Fibroblast of lung (primary cell): Measurements from ENCODE around the gene ATL1. TPM values are rescaled to one million over a fixed set of nuclear protein-coding genes. Genes with fewer than 3 reads are reported as not detected.

Experiments
- DNase-seq, 2 donors: peaks; one replicate each; pipeline versions ENCODE4 v3.0.0 to v3.0.0-alpha.2; 2010; ENCODE audit warnings: low read depth in 2 of 2
- H2AFZ ChIP-seq: 2 replicates; pipeline ENCODE4 v1.5.1; 2012; ENCODE audit warnings: low read length, control low read depth, inconsistent platforms
- H3K27ac ChIP-seq: 2 replicates; pipeline ENCODE4 v1.5.1; 2011; ENCODE audit warnings: low read length, control low read depth; ENCODE audit not compliant: insufficient read depth
- H3K27me3 ChIP-seq: 2 replicates; pipeline ENCODE4 v1.5.1; 2011; ENCODE audit warnings: mild to moderate bottlenecking, low read length; ENCODE audit not compliant: control insufficient read depth, insufficient read depth
- H3K36me3 ChIP-seq: 2 replicates; pipeline ENCODE4 v1.5.1; 2011; ENCODE audit warnings: low read length; ENCODE audit not compliant: control insufficient read depth, insufficient read depth
- H3K4me1 ChIP-seq: 2 replicates; pipeline ENCODE4 v1.5.1; 2011; ENCODE audit warnings: low read length; ENCODE audit not compliant: control insufficient read depth, insufficient read depth; ENCODE audit errors: extremely low read depth
- H3K4me2 ChIP-seq: 2 replicates; pipeline ENCODE4 v1.5.1; 2011; ENCODE audit warnings: low read length, control low read depth; ENCODE audit not compliant: insufficient read depth; ENCODE audit errors: extremely low read depth
- H3K4me3 ChIP-seq, 4 experiments: fragments of 200-600 bp in 1 of 4; sonication (generic) in 1 of 4; replicated peaks in 1 of 4; 2 replicates each; pipeline ENCODE4 v1.5.1; 2011 to 2016; ENCODE audit warnings: low read length in 4 of 4, low read depth in 3 of 4, mild to moderate bottlenecking in 3 of 4, control low read depth in 2 of 4, inconsistent platforms in 1 of 4, mixed read lengths in 1 of 4; ENCODE audit not compliant: insufficient read depth in 1 of 4; ENCODE audit errors: control extremely low read depth in 1 of 4
- H3K79me2 ChIP-seq: 2 replicates; pipeline ENCODE4 v1.5.1; 2012; ENCODE audit warnings: mild to moderate bottlenecking, low read length, inconsistent platforms; ENCODE audit not compliant: control insufficient read depth, insufficient read depth
- H3K9ac ChIP-seq: 2 replicates; pipeline ENCODE4 v1.5.1; 2011; ENCODE audit warnings: mild to moderate bottlenecking, low read length, control low read depth; ENCODE audit not compliant: insufficient read depth
- H3K9me3 ChIP-seq: 2 replicates; pipeline ENCODE4 v1.5.1; 2012; ENCODE audit warnings: low read depth, low read length; ENCODE audit not compliant: control insufficient read depth, insufficient read depth
- H4K20me1 ChIP-seq: 2 replicates; pipeline ENCODE4 v1.5.1; 2011; ENCODE audit warnings: low read length; ENCODE audit not compliant: control insufficient read depth, insufficient read depth; ENCODE audit errors: extremely low read depth
- CTCF ChIP-seq, 2 donors: IDR thresholded peaks in 1 of 2; conservative IDR thresholded peaks in 1 of 2; 1 replicate in 1 of 2; 2 replicates in 1 of 2; pipeline ENCODE4 v1.5.1; 2011 to 2012; ENCODE audit warnings: low read length in 2 of 2, control low read depth in 1 of 2, inconsistent platforms in 1 of 2, low read depth in 1 of 2, mild to moderate bottlenecking in 1 of 2
- EZH2 ChIP-seq: IDR thresholded peaks from 2 replicates; pipeline ENCODE4 v1.5.1; 2012; ENCODE audit warnings: low read length, control low read depth, mild to moderate bottlenecking; ENCODE audit errors: missing control alignments
- polyA plus RNA-seq, 2 donors: library from polyadenylated mRNA; depleted of rRNA in 1 of 2; stranded (reverse) in 1 of 2; unstranded in 1 of 2; fragments of >200 nt; gene quantifications; 2 replicates each; pipeline ENCODE4 v1.2.1, GENCODE V29; 2011 to 2012; ENCODE audit warnings: missing spikeins in 1 of 2
- total RNA-seq: library from RNA; depleted of rRNA; stranded (reverse); fragments of >200 nt; gene quantifications from 2 replicates; pipeline ENCODE4 v1.2.1, GENCODE V29; 2014

The ATL1 gene
- total and polyA plus RNA-seq, 2 donors (not counting 1 experiment from before 2014, with no cell fraction given), result 14.9 to 16.2 TPM

- Histone ChIP-seq H3K4me1 (no peaks in the 10 kb centered on the region), H3K4me2 (no peak overlapping the region), H3K79me2 (no peaks in the 10 kb centered on the region), H3K9me3 (no peaks in the 10 kb centered on the region), H3K27me3 (no peaks in the 10 kb centered on the region), H3K9ac (no peak overlapping the region), H2AFZ (no peak overlapping the region), H3K27ac (no peak overlapping the region), H3K4me3 (no peak overlapping the region), H4K20me1 (no peaks in the 10 kb centered on the region), H3K36me3 (no peaks in the 10 kb centered on the region)
- TF ChIP-seq CTCF (conservative IDR thresholded peaks at IDR 0.05 in 1 of 2, IDR thresholded peaks at IDR 0.05 in 1 of 2; ENCODE audit: low read depth in 1 of 2, low read length in 2 of 2) (no peak), EZH2 (no peak)
- DNase-seq, result no peak
Observed at GRCh38 chr14:50612806-50613205, 52.9 kb downstream of the ATL1 start.

- Histone ChIP-seq H2AFZ (no peak overlapping the region), H3K27ac (no peak overlapping the region), H3K36me3 (no peaks in the 10 kb centered on the region), H3K9me3 (no peaks in the 10 kb centered on the region), H4K20me1 (no peaks in the 10 kb centered on the region), H3K4me2 (no peak overlapping the region), H3K9ac (no peak overlapping the region), H3K27me3 (no peaks in the 10 kb centered on the region), H3K79me2 (no peaks in the 10 kb centered on the region), H3K4me1 (no peaks in the 10 kb centered on the region), H3K4me3 (no peak overlapping the region)
- DNase-seq, result no peak
- TF ChIP-seq CTCF (conservative IDR thresholded peaks at IDR 0.05 in 1 of 2, IDR thresholded peaks at IDR 0.05 in 1 of 2; ENCODE audit: low read depth in 1 of 2, low read length in 2 of 2), result no peak
- TF ChIP-seq EZH2, result no peak
Observed at GRCh38 chr14:50615056-50615455, 55.1 kb downstream of the ATL1 start.

DNA sequence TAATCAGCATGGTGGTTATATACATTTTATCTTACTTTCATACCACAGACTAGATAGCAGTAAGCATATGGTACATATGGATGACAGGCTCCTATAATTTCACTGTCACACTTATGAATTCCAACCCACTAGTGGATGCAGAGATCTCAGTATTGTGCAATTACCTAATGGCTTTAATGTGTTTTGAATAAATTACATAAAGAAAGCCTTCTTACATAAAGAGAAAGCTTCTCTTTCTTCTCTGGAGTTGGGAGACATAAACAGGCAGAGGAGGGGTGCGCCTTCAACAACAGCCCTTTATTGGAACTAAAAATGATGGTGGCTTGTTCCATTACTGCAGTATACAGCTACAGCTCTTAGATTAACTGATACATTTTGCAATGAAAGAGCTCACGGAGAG is 55.6 kb downstream of the ATL1 start:
- Histone ChIP-seq H3K4me3 (no peak overlapping the region), H3K4me2 (no peak overlapping the region), H2AFZ (no peak overlapping the region), H3K27ac (no peak overlapping the region), H3K79me2 (no peaks in the 10 kb centered on the region), H4K20me1 (no peaks in the 10 kb centered on the region), H3K27me3 (no peaks in the 10 kb centered on the region), H3K9me3 (no peaks in the 10 kb centered on the region), H3K36me3 (no peaks in the 10 kb centered on the region), H3K9ac (no peak overlapping the region), H3K4me1 (peaks cover 2% of the 10 kb centered on the region)
- DNase-seq, result no peak
- no peak for TF ChIP-seq EZH2
- no peak for TF ChIP-seq CTCF (conservative IDR thresholded peaks at IDR 0.05 in 1 of 2, IDR thresholded peaks at IDR 0.05 in 1 of 2; ENCODE audit: low read depth in 1 of 2, low read length in 2 of 2)
